ENCODE results near the gene OR4C46.
"Not testable (repeated sequence)": the region's sequence is repeated elsewhere in the genome, so short reads cannot be mapped to it uniquely, and the experiment has no call there.

OR4C46 gene

GRCh38 chr11:54603898-54604297, at the start of gene OR4C46:
Gene OR4C46 (minus strand): TSS chr11:54603998. CDS start chr11:54603998, 0 bp downstream.
- TF ChIP-seq LEF1 (IDR thresholded peaks at IDR 0.05; ENCODE audit: borderline replicate concordance) (no peak), FOXM1 (IDR thresholded peaks at IDR 0.05; ENCODE audit: borderline replicate concordance) (no peak), SUZ12 (IDR thresholded peaks at IDR 0.05) (no peak), SP1 (IDR thresholded peaks at IDR 0.05) (no peak)
- POLR2A ChIA-PET = no interaction called here
- no peak for DNase-seq (ENCODE audit: extremely low spot score)
- CTCF ChIA-PET = no interaction called here

GRCh38 chr11:54645606-54646005, 41.8 kb upstream of the OR4C46 start:
- POLR2A ChIA-PET = not testable (repeated sequence)

GRCh38 chr11:54561439-54561838, 42.4 kb downstream of the OR4C46 start:
- DNase-seq (ENCODE audit: extremely low spot score); POLR2A ChIA-PET; CTCF ChIA-PET: not testable (repeated sequence)

More at GRCh38 chr11:54645606-54646005, 41.8 kb upstream of the OR4C46 start:
- CTCF ChIA-PET; DNase-seq (ENCODE audit: extremely low spot score): not testable (repeated sequence)

- POLR2A ChIA-PET = no interaction called here
These were observed 44.9 kb downstream of the OR4C46 start for GRCh38 chr11:54558919-54559318.

GRCh38 chr11:54558407-54558806, 45.4 kb downstream of the OR4C46 start:
- no peak for TF ChIP-seq CTBP1 (IDR thresholded peaks at IDR 0.05; ENCODE audit: borderline replicate concordance)
- no peak for TF ChIP-seq FOXK2 (IDR thresholded peaks at IDR 0.05)
- no peak for TF ChIP-seq HDGF (IDR thresholded peaks at IDR 0.05; ENCODE audit: borderline replicate concordance)
- no peak for TF ChIP-seq FOXA1 (IDR thresholded peaks at IDR 0.05)
- TF ChIP-seq TARDBP (IDR thresholded peaks at IDR 0.05) = no peak
- TF ChIP-seq NFRKB (IDR thresholded peaks at IDR 0.05) = no peak
- TF ChIP-seq BHLHE40 (IDR thresholded peaks at IDR 0.05; ENCODE audit: borderline replicate concordance) = no peak
- ChIA-PET CTCF (no interaction called here), POLR2A (no interaction called here)
- DNase-seq (ENCODE audit: extremely low spot score) = no peak

More at GRCh38 chr11:54558919-54559318, 44.9 kb downstream of the OR4C46 start:
- TF ChIP-seq FOXK2 (IDR thresholded peaks at IDR 0.05) = no peak
- no peak for TF ChIP-seq TARDBP (IDR thresholded peaks at IDR 0.05)
- TF ChIP-seq PKNOX1 (IDR thresholded peaks at IDR 0.05) = no peak
- TF ChIP-seq SUZ12 (IDR thresholded peaks at IDR 0.05) = no peak
- TF ChIP-seq BHLHE40 (IDR thresholded peaks at IDR 0.05; ENCODE audit: borderline replicate concordance) = no peak
- no peak for TF ChIP-seq NFRKB (IDR thresholded peaks at IDR 0.05)
- TF ChIP-seq LEF1 (IDR thresholded peaks at IDR 0.05; ENCODE audit: borderline replicate concordance) = no peak
- TF ChIP-seq FOXA1 (IDR thresholded peaks at IDR 0.05) = no peak
- no peak for TF ChIP-seq ARNT (IDR thresholded peaks at IDR 0.05)
- TF ChIP-seq HDGF (IDR thresholded peaks at IDR 0.05; ENCODE audit: borderline replicate concordance) = no peak
- TF ChIP-seq SP1 (IDR thresholded peaks at IDR 0.05) = no peak
- TF ChIP-seq CTBP1 (IDR thresholded peaks at IDR 0.05; ENCODE audit: borderline replicate concordance) = no peak
- TF ChIP-seq ELF4 (IDR thresholded peaks at IDR 0.05) = no peak
- CTCF ChIA-PET = no interaction called here
- DNase-seq (ENCODE audit: extremely low spot score) = peak; percentile 3

All from HEK293T (cell line).